Measurements from ENCODE around the gene ODAD4.
"Not testable (repeated sequence)": the region's sequence is repeated elsewhere in the genome, so short reads cannot be mapped to it uniquely, and the experiment has no call there.

Gene ODAD4

GRCh38 chr17:41914358-41914766 is 16.1 kb upstream of the ODAD4 start:
- no peak for DNase-seq

DNA sequence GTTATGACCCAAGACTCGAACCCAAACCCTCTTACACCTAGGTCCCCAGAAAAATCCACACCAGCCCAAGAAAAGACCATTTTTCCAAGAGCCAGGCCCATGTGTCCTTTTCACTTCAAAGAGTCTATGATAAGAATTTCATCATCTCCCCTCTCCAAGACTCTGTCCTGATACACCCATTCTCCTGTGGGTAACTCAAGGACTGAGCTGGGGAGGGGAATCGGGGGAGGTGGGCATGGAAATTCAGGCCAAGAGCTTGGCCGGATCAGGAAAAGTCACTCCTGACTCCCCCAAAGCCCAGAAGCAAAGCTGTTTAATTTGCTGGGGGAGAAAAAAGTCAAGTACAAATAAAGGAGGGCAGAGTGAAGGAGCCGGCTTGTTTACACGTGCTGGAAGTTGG is 15.4 kb upstream of the ODAD4 start:
- DNase-seq, result no peak

- no peak for DNase-seq
Measured at GRCh38 chr17:41915566-41915965, 14.9 kb upstream of the ODAD4 start.

- no peak for DNase-seq
Measured at GRCh38 chr17:41917192-41917591, 13.2 kb upstream of the ODAD4 start.

DNA sequence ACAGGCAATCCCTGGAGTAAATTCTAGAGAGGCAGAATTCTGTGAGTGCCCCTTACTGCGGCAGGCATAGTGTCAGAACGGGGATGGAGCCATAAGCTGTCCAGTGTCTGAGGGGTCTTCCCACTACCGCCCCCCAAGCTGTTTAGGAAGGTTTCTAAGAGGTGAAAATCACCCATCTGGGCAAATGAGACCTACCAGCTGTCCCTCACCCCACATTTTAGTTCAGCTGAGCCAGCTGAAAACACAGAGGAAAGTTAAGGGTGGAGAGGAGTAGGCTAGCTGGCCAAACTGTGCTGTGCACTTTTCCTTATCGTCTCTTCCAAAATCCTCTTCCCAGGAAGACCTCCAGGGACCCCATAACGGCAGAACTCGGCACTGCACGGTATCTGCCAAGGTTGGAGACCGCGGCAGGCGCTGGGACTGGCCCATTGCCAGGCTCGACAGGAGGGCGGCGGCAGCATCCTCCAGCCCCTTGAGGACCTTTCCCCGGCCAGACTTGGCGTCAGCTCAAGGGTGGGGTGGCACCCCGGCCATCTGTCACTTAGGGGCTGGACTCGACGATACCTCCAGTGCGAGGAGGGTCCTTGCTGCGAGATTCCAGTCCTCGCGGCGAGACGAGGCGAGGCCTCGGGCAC is 12.6 kb upstream of the ODAD4 start:
- DNase-seq, result peak; percentile 47

GRCh38 chr17:41918314-41919164 is 11.9 kb upstream of the ODAD4 start, which contains the start of gene ACLY:
Gene ACLY (minus strand): TSS chr17:41918951. CDS start chr17:41913873, 5,078 bp downstream.
- peak; percentile 88 for DNase-seq

DNA sequence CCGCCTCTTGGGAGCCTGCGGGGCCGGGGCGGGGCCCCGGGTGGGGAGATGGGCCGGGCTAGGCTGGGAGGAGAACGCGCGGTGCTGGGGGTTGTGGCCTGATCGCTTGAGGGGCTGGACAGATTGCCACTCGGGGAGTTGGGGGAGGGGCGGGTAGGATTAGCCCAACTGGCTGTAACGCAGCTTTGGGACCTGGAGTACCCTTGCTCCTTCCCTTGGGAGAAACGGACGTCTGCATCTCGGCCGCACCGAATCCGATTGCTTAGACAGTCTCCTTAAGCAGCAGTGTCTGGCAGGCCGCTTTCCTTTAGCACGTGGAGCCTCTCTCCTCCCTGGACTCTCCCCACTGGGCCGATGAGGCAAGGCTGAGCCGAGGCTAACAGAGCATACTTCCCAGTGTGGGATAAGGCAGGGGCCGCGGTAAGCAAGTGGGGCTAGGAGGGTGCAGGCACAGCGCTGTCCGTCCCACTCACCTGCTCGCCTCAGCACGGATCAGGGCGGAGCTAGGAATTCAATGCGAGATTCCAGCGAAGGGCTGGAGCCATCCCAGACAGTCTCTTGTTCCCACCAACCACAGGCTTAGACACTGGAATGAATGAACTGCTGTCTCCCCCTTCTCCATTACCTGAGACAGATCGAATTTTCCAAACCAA is 11.1 kb upstream of the ODAD4 start:
- DNase-seq, result no peak

GRCh38 chr17:41919840-41920579 is 10.4 kb upstream of the ODAD4 start:
- DNase-seq, result no peak

DNA sequence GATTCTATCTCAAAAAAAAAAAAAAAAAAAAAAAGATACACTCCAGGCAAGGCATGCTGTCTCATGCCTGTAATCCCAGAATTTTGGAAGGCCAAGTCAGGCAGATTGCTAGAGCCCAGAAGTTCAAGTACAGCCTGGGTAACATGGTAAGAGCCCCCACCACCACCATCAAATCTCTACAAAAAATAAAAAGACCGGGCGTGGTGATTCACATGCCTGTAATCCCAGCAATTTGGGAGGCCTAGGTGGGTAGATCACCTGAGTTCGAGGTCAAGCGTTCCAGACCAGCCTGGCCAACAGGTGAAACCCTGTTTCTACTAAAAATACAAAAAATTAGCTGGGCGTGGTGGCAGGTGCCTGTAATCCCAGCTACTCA is 9.8 kb upstream of the ODAD4 start:
- DNase-seq, result no peak

GRCh38 chr17:41925991-41926590 is 4.3 kb upstream of the ODAD4 start:
- DNase-seq, result no peak

DNA sequence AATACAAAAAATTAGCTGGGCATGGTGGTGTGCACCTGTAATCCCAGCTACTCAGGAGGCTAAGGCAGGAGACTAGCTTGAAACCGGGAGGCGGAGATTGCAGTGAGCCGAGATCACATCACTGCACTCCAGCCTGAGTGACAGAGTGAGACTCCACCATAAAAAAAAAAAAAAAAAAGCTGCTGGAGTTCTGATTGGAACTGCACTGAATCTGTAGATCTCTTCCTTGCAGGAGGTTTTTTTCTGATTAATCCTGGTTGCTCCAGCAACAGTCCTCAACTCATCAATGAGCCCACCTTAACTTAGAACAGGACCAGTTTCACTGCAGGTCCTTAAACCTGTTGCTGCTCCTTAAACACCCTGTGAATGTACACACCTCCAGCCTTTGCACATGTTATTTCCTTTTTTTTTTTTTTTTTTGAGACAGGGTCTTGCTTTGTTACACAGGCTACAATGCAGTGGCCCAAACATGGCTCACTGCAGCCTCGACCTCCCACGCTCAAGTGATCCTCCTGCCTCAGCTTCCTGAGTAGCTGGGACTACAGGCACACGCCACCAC is 1.6 kb upstream of the ODAD4 start:
- DNase-seq, result no peak

DNA sequence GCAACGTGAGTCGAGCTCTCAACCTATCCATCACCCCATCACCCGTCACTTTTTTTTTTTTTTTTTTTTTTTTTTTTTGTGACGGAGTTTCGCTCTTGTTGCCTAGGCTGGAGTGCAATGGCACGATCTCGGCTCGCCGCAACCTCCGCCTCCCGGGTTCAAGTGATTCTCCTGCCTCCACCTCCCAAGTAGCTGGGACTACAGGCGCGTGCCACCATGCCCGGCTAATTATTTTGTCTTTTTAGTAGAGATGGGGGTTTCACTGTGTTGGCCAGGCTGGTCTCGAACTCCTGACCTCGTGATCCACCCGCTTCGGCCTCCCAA is 378 bp downstream of the ODAD4 start:
- not testable (repeated sequence) for DNase-seq

GRCh38 chr17:41931715-41932114 is 1.3 kb downstream of the ODAD4 start:
- DNase-seq, result not testable (repeated sequence)

GRCh38 chr17:41932816-41933389 is 2.5 kb downstream of the ODAD4 start:
- DNase-seq, result no peak

DNA sequence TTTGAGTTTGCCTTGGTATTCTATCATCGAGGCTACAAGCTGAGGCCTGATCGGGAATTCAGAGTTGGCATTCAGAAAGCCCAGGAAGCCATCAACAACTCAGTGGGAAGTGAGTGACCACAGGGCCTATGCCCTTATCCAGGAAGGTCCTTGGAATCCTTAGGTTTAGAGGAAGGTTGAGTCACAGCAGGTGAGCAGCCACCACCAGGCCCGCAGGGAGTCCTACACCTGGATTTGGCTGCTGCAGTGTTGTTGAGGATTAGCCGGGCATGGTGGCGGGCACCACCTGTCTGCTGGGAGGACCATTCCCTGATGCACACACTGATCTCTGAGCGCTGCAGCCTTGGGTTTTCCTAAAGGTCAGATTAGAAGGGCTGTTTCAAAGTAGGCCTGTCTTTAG is 5.2 kb downstream of the ODAD4 start:
- no peak for DNase-seq

GRCh38 chr17:41937970-41938954 is 7.8 kb downstream of the ODAD4 start:
- DNase-seq, result no peak

- peak; percentile 60 for DNase-seq
Measured at GRCh38 chr17:41939044-41939692, 8.8 kb downstream of the ODAD4 start.

GRCh38 chr17:41939693-41940090 is 9.3 kb downstream of the ODAD4 start:
- no peak for DNase-seq

GRCh38 chr17:41941168-41941567 is 10.8 kb downstream of the ODAD4 start:
- DNase-seq, result no peak

DNA sequence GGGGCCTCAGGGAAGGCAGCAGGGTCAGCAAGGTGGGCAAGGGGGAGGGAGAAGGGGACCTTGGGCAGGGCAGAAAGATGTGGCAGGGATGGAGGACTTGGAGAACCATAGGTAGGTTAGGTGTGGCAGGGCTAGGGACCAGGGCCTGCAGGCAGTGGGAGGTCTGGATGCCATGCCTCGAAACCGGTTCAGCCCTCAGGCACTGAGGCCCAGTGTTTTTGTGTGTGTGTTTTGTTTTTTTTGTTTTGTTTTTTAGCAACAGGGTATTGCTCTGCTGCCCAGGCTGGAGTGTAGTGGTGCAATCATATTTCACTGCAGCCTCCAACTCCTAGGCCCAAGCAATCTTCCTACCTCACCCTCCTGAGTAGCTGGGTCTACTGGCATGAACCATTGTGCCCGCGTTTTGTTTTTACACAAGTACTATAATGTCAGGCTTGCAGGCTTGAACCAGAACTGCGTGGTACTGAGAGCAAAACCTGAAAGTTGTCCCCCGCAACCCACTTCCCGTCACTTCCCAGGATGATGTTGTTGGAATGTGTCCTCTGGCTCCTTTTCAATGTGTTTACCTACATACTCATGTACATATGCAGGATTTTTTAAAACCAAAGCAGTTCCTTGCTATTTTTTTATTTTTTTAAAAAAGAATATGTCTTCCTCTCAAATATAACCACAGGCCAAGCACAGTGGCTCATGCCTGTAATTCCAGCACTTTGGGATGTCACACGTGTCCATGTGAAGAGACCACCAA is 12.4 kb downstream of the ODAD4 start:
- no peak for DNase-seq
